ENCODE data around the gene LARGE1. TPM values are rescaled to one million over a fixed set of nuclear protein-coding genes. Genes with fewer than 3 reads are reported as not detected.

LARGE1 gene
- total RNA-seq, 1 donor from 2014 or later, result 0.89 TPM

GRCh38 chr22:33874206-33874605 lies 46.1 kb downstream of the LARGE1 start:
- Mint-ChIP-seq H3K9me3 (peaks cover 5% of the 10 kb centered on the region), H3K27me3 (ENCODE audit: low read depth) (no peaks in the 10 kb centered on the region), H3K4me1 (ENCODE audit: low read depth) (no peaks in the 10 kb centered on the region)

GRCh38 chr22:33873666-33874065 lies 46.6 kb downstream of the LARGE1 start:
- no peak for DNase-seq (ENCODE audit: low spot score)
- Mint-ChIP-seq H3K4me1 (ENCODE audit: low read depth) (no peaks in the 10 kb centered on the region), H3K9me3 (peaks cover 6% of the 10 kb centered on the region), H3K27ac (no peak overlapping the region), H3K27me3 (ENCODE audit: low read depth) (no peaks in the 10 kb centered on the region), H3K4me3 (ENCODE audit: low read depth) (no peak overlapping the region), H3K36me3 (ENCODE audit: low read depth) (no peaks in the 10 kb centered on the region)
- intact Hi-C loops (cut with micrococcal nuclease), result no loop called here

More at GRCh38 chr22:33874206-33874605, 46.1 kb downstream of the LARGE1 start:
- Mint-ChIP-seq H3K27ac (no peak overlapping the region), H3K4me3 (ENCODE audit: low read depth) (no peak overlapping the region), H3K36me3 (ENCODE audit: low read depth) (no peaks in the 10 kb centered on the region)
- no peak for DNase-seq (ENCODE audit: low spot score)
- intact Hi-C loops (cut with micrococcal nuclease), result no loop called here

GRCh38 chr22:33873186-33873585 lies 47.1 kb downstream of the LARGE1 start:
- DNase-seq (ENCODE audit: low spot score), result no peak
- no peak overlapping the region for H3K4me3 Mint-ChIP-seq (ENCODE audit: low read depth)
- intact Hi-C loops (cut with micrococcal nuclease), result no loop called here
- H3K27me3 Mint-ChIP-seq (ENCODE audit: low read depth), result no peaks in the 10 kb centered on the region
- H3K27ac Mint-ChIP-seq, result no peak overlapping the region
- peaks cover 11% of the 10 kb centered on the region for H3K9me3 Mint-ChIP-seq
- no peaks in the 10 kb centered on the region for H3K4me1 Mint-ChIP-seq (ENCODE audit: low read depth)
- H3K36me3 Mint-ChIP-seq (ENCODE audit: low read depth), result no peaks in the 10 kb centered on the region

GRCh38 chr22:33871935-33872334 lies 48.3 kb downstream of the LARGE1 start:
- DNase-seq (ENCODE audit: low spot score), result no peak
- peaks cover 21% of the 10 kb centered on the region for H3K9me3 Mint-ChIP-seq

GRCh38 chr22:33869946-33870345 lies 50.3 kb downstream of the LARGE1 start:
- peaks cover 27% of the 10 kb centered on the region for H3K9me3 Mint-ChIP-seq
- intact Hi-C loops (cut with micrococcal nuclease), result no loop called here

More at GRCh38 chr22:33871935-33872334, 48.3 kb downstream of the LARGE1 start:
- no peak overlapping the region for H3K27ac Mint-ChIP-seq
- no peaks in the 10 kb centered on the region for H3K4me1 Mint-ChIP-seq (ENCODE audit: low read depth)
- H3K4me3 Mint-ChIP-seq (ENCODE audit: low read depth), result no peak overlapping the region
- H3K27me3 Mint-ChIP-seq (ENCODE audit: low read depth), result no peaks in the 10 kb centered on the region
- no peaks in the 10 kb centered on the region for H3K36me3 Mint-ChIP-seq (ENCODE audit: low read depth)
- intact Hi-C loops (cut with micrococcal nuclease), result no loop called here

GRCh38 chr22:33867971-33868370 lies 52.3 kb downstream of the LARGE1 start:
- H3K36me3 Mint-ChIP-seq (ENCODE audit: low read depth), result no peaks in the 10 kb centered on the region
- no peak overlapping the region for H3K4me3 Mint-ChIP-seq (ENCODE audit: low read depth)
- peaks cover 30% of the 10 kb centered on the region for H3K9me3 Mint-ChIP-seq
- H3K4me1 Mint-ChIP-seq (ENCODE audit: low read depth), result no peaks in the 10 kb centered on the region
- H3K27ac Mint-ChIP-seq, result no peak overlapping the region
- intact Hi-C loops (cut with micrococcal nuclease), result no loop called here
- H3K27me3 Mint-ChIP-seq (ENCODE audit: low read depth), result no peaks in the 10 kb centered on the region
- no peak for DNase-seq (ENCODE audit: low spot score)

More at GRCh38 chr22:33869946-33870345, 50.3 kb downstream of the LARGE1 start:
- H3K4me1 Mint-ChIP-seq (ENCODE audit: low read depth), result no peaks in the 10 kb centered on the region
- no peaks in the 10 kb centered on the region for H3K36me3 Mint-ChIP-seq (ENCODE audit: low read depth)
- no peak overlapping the region for H3K4me3 Mint-ChIP-seq (ENCODE audit: low read depth)
- DNase-seq (ENCODE audit: low spot score), result no peak
- H3K27me3 Mint-ChIP-seq (ENCODE audit: low read depth), result no peaks in the 10 kb centered on the region
- no peak overlapping the region for H3K27ac Mint-ChIP-seq

- H3K4me3 Mint-ChIP-seq (ENCODE audit: low read depth), result no peak overlapping the region
- no peak for DNase-seq (ENCODE audit: low spot score)
- no peak overlapping the region for H3K27ac Mint-ChIP-seq
- intact Hi-C loops (cut with micrococcal nuclease), result no loop called here
- H3K36me3 Mint-ChIP-seq (ENCODE audit: low read depth), result no peaks in the 10 kb centered on the region
- no peaks in the 10 kb centered on the region for H3K4me1 Mint-ChIP-seq (ENCODE audit: low read depth)
- H3K9me3 Mint-ChIP-seq, result peaks cover 30% of the 10 kb centered on the region
- no peaks in the 10 kb centered on the region for H3K27me3 Mint-ChIP-seq (ENCODE audit: low read depth)
Measured at GRCh38 chr22:33867118-33867866, 53.0 kb downstream of the LARGE1 start.

- Mint-ChIP-seq H3K27me3 (ENCODE audit: low read depth) (no peaks in the 10 kb centered on the region), H3K27ac (no peak overlapping the region), H3K36me3 (ENCODE audit: low read depth) (no peaks in the 10 kb centered on the region), H3K4me1 (ENCODE audit: low read depth) (no peaks in the 10 kb centered on the region), H3K9me3 (peaks cover 33% of the 10 kb centered on the region), H3K4me3 (ENCODE audit: low read depth) (no peak overlapping the region)
- intact Hi-C loops (cut with micrococcal nuclease), result no loop called here
- DNase-seq (ENCODE audit: low spot score), result no peak
Measured at GRCh38 chr22:33866511-33866910, 53.8 kb downstream of the LARGE1 start.

- H3K4me1 Mint-ChIP-seq (ENCODE audit: low read depth), result no peaks in the 10 kb centered on the region
- intact Hi-C loops (cut with micrococcal nuclease), result no loop called here
- H3K9me3 Mint-ChIP-seq, result peaks cover 37% of the 10 kb centered on the region
- H3K27ac Mint-ChIP-seq, result no peak overlapping the region
- H3K27me3 Mint-ChIP-seq (ENCODE audit: low read depth), result no peaks in the 10 kb centered on the region
- H3K4me3 Mint-ChIP-seq (ENCODE audit: low read depth), result no peak overlapping the region
- no peaks in the 10 kb centered on the region for H3K36me3 Mint-ChIP-seq (ENCODE audit: low read depth)
- DNase-seq (ENCODE audit: low spot score), result no peak
Measured at GRCh38 chr22:33865996-33866395, 54.3 kb downstream of the LARGE1 start.

- H3K27ac Mint-ChIP-seq, result no peak overlapping the region
- intact Hi-C loops (cut with micrococcal nuclease), result no loop called here
Measured at GRCh38 chr22:33865248-33865647, 55.0 kb downstream of the LARGE1 start.

GRCh38 chr22:33864723-33865130 lies 55.5 kb downstream of the LARGE1 start:
- Mint-ChIP-seq H3K27me3 (ENCODE audit: low read depth) (no peaks in the 10 kb centered on the region), H3K27ac (no peak overlapping the region), H3K9me3 (peaks cover 37% of the 10 kb centered on the region), H3K36me3 (ENCODE audit: low read depth) (no peaks in the 10 kb centered on the region), H3K4me3 (ENCODE audit: low read depth) (no peak overlapping the region), H3K4me1 (ENCODE audit: low read depth) (no peaks in the 10 kb centered on the region)
- intact Hi-C loops (cut with micrococcal nuclease), result no loop called here
- no peak for DNase-seq (ENCODE audit: low spot score)

More at GRCh38 chr22:33865248-33865647, 55.0 kb downstream of the LARGE1 start:
- no peaks in the 10 kb centered on the region for H3K4me1 Mint-ChIP-seq (ENCODE audit: low read depth)
- H3K36me3 Mint-ChIP-seq (ENCODE audit: low read depth), result no peaks in the 10 kb centered on the region
- DNase-seq (ENCODE audit: low spot score), result no peak
- peaks cover 37% of the 10 kb centered on the region for H3K9me3 Mint-ChIP-seq
- H3K4me3 Mint-ChIP-seq (ENCODE audit: low read depth), result no peak overlapping the region
- H3K27me3 Mint-ChIP-seq (ENCODE audit: low read depth), result no peaks in the 10 kb centered on the region

- no peak for DNase-seq (ENCODE audit: low spot score)
- H3K27ac Mint-ChIP-seq, result no peak overlapping the region
- no peaks in the 10 kb centered on the region for H3K4me1 Mint-ChIP-seq (ENCODE audit: low read depth)
- no peak overlapping the region for H3K4me3 Mint-ChIP-seq (ENCODE audit: low read depth)
- no peaks in the 10 kb centered on the region for H3K27me3 Mint-ChIP-seq (ENCODE audit: low read depth)
- H3K9me3 Mint-ChIP-seq, result peaks cover 30% of the 10 kb centered on the region
- intact Hi-C loops (cut with micrococcal nuclease), result no loop called here
- no peaks in the 10 kb centered on the region for H3K36me3 Mint-ChIP-seq (ENCODE audit: low read depth)
Measured at GRCh38 chr22:33861216-33861875, 58.9 kb downstream of the LARGE1 start.

- Mint-ChIP-seq H3K4me1 (ENCODE audit: low read depth) (no peaks in the 10 kb centered on the region), H3K4me3 (ENCODE audit: low read depth) (no peak overlapping the region), H3K27ac (no peak overlapping the region), H3K9me3 (peaks cover 29% of the 10 kb centered on the region), H3K36me3 (ENCODE audit: low read depth) (no peaks in the 10 kb centered on the region), H3K27me3 (ENCODE audit: low read depth) (no peaks in the 10 kb centered on the region)
- intact Hi-C loops (cut with micrococcal nuclease), result no loop called here
- DNase-seq (ENCODE audit: low spot score), result no peak
Measured at GRCh38 chr22:33860386-33860785, 59.9 kb downstream of the LARGE1 start.
